Measurements from ENCODE around the gene IFT27.
"Not testable (repeated sequence)": the region's sequence is repeated elsewhere in the genome, so short reads cannot be mapped to it uniquely, and the experiment has no call there.

The IFT27 gene

GRCh38 chr22:36757668-36758211 lies 18.2 kb downstream of the IFT27 start:
- TF ChIP-seq CTCF (conservative IDR thresholded peaks at IDR 0.05) (peak; percentile 95), ZFX (IDR thresholded peaks at IDR 0.05) (no peak)

GRCh38 chr22:36756746-36757655 lies 18.9 kb downstream of the IFT27 start:
- H3K27ac ChIP-seq, result no peak overlapping the region
- TF ChIP-seq CTCF (conservative IDR thresholded peaks at IDR 0.05), result no peak
- no peak for TF ChIP-seq ZFX (IDR thresholded peaks at IDR 0.05)

More at GRCh38 chr22:36757668-36758211, 18.2 kb downstream of the IFT27 start:
- H3K27ac ChIP-seq, result no peak overlapping the region

- TF ChIP-seq CTCF (conservative IDR thresholded peaks at IDR 0.05) (no peak), ZFX (IDR thresholded peaks at IDR 0.05) (no peak)
- H3K27ac ChIP-seq, result no peak overlapping the region
Measured at GRCh38 chr22:36756031-36756430, 19.9 kb downstream of the IFT27 start.

GRCh38 chr22:36755316-36755715 lies 20.6 kb downstream of the IFT27 start:
- TF ChIP-seq CTCF (conservative IDR thresholded peaks at IDR 0.05), result no peak
- no peak for TF ChIP-seq ZFX (IDR thresholded peaks at IDR 0.05)
- no peak overlapping the region for H3K27ac ChIP-seq

- not testable (repeated sequence) for H3K27ac ChIP-seq
Measured at GRCh38 chr22:36754881-36755280, 21.0 kb downstream of the IFT27 start.

- TF ChIP-seq CTCF (conservative IDR thresholded peaks at IDR 0.05) (no peak), ZFX (IDR thresholded peaks at IDR 0.05) (no peak)
- H3K27ac ChIP-seq, result no peak overlapping the region
Measured at GRCh38 chr22:36753916-36754315, 22.0 kb downstream of the IFT27 start.

GRCh38 chr22:36753120-36753802 lies 22.7 kb downstream of the IFT27 start:
- TF ChIP-seq CTCF (conservative IDR thresholded peaks at IDR 0.05) (no peak), ZFX (IDR thresholded peaks at IDR 0.05) (no peak)
- no peak overlapping the region for H3K27ac ChIP-seq

All from C4-2B (cell line).